GM19240 (cell line): ENCODE data around the gene FTO.

Experiments used
- DNase-seq: peaks from one replicate; pipeline ENCODE4 v3.0.0; 2011; ENCODE audit warnings: low spot score; ENCODE audit not compliant: insufficient read length

FTO gene

DNA sequence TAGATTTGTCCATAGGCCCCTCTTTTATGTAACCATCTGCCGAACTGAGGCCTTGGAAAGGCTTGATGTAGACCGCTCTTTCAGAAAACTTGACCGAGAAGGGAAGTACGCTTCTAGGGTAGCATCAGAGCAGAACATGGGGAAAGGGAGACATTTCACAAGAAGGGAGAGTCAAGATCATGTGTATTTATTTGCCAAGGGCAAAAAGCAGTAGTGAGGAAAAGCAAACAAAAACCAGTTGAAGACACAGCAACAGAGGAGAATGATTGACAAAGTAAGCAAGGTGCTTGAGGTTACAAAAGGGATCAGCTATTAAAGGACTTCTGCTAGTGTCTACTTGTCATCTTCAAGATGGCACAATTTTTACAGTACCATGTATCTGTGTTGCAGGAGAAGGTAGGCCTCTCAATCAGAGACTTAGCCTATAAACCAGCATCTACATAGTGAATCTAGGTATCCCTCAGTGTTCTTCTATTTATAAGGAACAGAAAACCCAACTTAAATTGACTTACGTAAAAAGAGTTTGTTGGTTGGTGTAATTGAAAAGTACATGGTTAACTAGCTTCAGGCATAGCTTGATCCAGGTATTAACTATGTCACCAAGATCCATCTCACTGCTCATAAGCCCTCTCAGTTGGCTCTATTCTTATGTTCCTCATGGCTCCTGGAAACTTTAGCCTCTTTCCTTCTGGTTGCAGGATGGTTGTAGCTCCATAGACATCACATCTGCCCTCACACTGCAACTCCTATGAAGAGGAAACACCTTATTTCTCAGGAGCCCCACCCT is 294.3 kb downstream of the FTO start:
- DNase-seq = no peak

DNA sequence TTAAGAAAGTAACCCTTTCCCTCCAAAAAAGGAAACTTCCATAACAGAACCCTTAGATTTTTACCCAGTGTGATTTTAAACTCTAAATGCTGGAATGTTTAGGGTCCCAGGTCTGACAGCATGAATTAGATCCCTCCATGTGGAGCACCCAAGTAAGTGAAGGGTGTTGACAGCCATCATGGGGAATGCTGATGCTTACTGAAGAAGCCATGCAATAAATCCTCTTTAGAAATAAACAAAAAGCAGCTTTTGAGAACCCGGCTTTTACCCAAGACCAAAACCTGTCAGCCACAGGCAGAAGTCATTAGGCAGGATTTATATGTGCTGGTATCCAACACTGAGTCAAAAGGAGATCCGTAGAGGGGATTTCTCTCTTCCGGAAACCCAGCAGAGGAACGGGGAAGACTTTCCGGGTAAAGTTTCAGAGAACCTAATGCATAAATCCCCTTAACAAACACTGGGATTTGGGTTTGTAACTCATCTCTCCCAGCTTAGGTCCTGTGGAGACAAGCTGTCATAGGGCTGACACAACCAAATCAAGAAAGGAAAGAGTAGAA is 295.1 kb downstream of the FTO start:
- DNase-seq = no peak

GRCh38 chr16:53999841-54000240 is 295.9 kb downstream of the FTO start:
- DNase-seq = no peak

DNA sequence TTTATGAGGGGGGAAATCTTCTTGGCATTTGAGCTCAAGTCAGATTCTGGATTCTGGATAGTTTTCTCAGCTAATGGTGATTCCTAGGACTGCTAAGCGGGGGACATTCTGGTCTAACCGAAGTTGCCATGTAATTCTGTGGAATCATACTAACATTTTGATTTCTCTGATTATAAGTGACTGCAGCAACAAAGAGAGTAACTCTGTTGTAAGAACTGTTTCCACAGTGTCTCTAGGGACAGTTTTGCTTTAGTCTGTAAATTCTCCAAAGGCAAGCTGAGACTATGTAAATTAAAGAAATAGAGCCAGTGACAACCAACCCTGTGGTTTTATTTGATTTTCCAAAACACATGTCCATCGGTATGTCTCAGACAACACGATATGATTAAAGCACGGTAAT is 296.4 kb downstream of the FTO start:
- no peak for DNase-seq

DNA sequence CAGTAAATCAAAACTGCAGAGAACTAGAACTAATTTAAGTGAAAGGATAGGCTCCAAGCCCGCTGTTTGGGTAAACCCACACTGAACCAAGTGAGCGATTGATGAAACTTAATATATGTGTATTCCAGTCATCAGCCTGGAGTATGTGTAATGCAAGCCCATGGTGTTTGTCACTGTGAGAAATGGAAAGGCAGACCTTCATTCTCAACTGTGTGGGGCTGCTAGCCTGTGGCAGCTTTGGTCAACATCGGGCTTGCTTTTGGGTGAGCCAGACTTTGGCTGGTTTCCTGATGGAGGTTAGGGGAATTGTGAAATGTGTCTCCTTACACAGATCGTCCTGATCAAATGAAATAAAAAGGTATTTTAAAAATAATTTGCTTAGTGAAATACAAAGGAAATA is 302.7 kb downstream of the FTO start:
- DNase-seq = no peak

- DNase-seq = no peak
Observed at GRCh38 chr16:54007504-54007903, 303.5 kb downstream of the FTO start.

DNA sequence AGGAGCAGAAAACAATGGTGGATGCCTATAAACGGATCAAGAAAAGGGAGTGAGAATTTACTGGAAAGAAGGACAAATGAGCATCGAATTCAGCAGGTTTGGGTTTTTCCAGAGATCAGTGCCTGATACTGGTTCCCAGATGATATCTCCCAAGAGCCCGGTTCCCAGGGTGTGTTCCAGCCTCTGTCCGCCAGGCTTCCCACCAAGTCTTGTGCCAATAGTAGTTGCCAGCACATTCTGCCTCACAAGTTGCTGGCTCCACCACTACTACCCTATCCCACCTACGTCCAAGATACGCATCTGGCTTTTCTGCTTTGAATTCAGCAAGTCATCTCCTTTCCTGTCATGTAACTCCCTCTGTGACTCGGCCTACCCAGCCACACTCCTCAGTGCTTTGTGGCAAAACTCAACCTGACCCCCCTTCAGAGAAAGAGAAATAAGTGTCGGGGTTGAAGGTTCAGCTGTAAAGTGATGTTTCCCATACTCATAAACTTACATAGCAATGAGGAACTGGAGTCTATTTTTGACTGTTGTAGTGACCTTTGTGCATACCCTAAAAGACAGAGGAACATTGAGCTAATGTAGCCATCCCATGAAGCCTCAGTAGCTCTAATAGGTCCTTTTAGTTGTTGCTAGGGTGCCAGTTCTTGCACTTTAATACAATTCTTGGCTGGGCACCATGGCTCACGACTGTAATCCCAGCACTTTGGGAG is 305.7 kb downstream of the FTO start:
- no peak for DNase-seq

DNA sequence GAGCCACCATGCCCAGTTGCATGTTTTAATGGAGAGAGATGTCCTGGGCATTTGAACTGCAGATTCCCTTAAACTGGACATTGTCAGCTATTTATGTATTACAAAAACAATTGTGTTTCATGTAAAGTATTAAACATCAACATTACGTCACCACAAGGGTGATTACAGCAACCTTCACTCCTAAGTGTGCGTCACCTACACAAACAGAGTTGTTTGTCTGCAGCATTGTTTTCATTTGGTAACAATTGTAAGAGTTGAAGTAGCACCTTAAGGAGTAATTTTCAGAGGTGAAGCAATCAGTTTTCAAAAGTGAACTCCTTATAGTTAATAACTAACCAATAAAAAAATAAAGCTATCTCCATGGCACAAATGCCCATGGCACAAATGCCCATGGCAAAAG is 311.2 kb downstream of the FTO start:
- no peak for DNase-seq

GRCh38 chr16:54022362-54022761 is 318.4 kb downstream of the FTO start:
- no peak for DNase-seq

DNA sequence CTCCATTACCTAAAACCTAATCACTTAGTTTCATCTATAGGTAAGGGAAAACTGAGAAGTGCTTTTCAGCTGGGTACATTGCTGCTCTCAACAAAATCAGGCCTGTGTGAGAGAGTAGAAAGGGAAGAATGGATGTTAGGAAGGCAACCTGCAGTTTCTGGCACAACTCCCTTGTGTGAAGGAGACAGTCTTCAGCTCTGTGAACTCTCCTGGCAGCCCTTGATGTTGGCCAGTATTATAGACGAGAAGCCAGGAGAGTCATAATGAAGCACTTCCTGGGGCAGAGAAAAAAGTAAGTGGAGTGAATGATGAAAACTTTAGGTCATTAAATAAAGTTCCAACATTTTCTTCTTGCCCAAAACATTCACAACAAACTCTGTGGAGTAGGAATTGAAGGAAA is 322.5 kb downstream of the FTO start:
- DNase-seq = no peak

DNA sequence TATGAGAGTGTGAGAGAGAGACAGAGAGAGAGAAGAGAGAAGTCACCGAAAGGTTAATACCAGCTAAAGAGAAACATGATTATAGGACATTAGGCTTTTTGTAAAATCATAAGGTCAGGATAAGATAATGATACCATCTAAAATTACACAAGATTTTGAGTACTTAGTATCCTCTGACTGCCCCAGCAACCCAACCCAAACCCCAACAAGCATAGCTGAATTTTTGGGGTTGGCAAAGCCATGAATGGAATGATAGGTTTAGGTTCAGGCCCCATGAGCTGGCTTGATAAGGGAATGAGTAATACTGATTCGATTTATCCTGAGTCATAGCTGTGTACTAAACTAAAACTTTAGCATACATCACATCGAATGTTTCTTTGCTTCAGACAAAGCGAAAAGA is 323.1 kb downstream of the FTO start:
- no peak for DNase-seq

DNA sequence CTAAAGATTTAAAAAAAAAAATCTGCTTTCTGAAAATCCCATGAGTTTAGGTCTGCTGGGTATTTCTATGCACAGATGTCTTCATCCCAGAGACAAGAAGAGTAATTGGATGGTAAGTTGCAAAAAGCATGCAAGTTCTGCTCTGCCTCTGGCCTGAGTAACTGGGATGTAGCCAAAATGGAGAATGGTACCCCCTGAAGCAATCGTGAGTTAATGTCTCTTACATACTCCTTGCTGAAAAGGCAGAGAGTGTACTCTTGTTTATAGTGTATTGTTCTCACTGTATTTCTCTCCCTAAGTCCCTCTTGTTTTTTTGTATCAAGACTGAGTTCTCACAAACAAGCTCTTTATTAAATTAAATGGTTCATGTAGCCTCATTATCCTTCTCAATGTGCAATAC is 323.6 kb downstream of the FTO start:
- no peak for DNase-seq

- DNase-seq = no peak
Observed at GRCh38 chr16:54027995-54028394, 324.0 kb downstream of the FTO start.

DNA sequence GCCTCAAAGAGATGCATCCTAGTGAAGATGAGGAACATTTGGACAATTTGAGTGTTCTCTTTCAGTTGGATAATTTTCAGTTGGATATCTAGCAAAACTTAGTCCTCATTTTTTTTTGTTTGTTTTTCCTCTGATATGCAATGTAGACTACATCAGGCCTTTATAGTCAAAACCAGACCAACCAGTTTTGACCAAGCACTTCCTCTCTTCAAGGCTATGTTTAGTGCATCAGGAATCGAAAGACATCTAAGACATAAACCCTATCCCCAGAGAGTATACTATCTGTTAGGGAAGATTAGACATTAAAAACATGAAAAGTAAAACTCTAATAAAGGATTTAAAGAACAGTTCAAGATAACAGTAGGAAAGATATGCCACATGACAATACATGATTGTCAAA is 326.5 kb downstream of the FTO start:
- no peak for DNase-seq

- no peak for DNase-seq
Observed at GRCh38 chr16:54031107-54031760, 327.3 kb downstream of the FTO start.

GRCh38 chr16:54033747-54034146 is 329.8 kb downstream of the FTO start:
- DNase-seq = no peak

GRCh38 chr16:54034684-54035083 is 330.7 kb downstream of the FTO start:
- DNase-seq = no peak

DNA sequence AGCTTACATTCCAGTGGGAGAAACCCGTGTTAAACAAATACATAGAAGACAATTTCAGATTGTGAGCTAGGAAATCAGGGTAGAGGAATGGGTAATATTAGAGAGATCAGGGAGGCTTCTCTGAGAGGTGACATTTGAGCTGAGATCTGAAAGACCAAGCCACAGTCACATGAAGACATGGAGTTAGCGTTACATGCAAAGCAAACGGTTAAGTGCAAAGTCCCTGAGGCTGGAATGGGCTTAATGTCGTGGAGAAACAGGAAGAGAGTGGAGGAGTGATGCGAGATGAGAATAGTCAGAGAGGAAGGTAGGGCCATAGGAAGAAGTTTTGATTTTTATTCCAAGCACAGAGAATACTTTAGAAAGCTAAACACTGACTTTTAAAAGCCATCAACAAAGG is 336.5 kb downstream of the FTO start:
- no peak for DNase-seq

DNA sequence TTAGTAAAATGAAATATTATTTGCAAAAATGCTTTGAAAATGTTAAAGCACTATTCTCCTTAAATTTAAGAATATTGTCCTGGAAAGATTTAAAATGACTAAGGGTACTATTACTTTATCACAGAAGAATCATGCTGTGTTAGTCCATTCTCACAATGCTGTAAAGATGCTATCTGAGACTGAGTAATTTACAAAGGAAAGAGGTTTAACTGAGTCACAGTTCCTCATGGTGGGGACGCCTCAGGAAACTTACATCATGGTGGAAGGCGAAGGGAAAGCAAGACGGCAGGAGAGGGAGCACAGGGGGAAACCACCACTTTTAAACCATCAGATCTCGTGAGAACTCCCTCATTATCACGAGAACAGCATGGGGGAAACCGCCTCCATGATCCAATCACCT is 337.0 kb downstream of the FTO start:
- no peak for DNase-seq

DNA sequence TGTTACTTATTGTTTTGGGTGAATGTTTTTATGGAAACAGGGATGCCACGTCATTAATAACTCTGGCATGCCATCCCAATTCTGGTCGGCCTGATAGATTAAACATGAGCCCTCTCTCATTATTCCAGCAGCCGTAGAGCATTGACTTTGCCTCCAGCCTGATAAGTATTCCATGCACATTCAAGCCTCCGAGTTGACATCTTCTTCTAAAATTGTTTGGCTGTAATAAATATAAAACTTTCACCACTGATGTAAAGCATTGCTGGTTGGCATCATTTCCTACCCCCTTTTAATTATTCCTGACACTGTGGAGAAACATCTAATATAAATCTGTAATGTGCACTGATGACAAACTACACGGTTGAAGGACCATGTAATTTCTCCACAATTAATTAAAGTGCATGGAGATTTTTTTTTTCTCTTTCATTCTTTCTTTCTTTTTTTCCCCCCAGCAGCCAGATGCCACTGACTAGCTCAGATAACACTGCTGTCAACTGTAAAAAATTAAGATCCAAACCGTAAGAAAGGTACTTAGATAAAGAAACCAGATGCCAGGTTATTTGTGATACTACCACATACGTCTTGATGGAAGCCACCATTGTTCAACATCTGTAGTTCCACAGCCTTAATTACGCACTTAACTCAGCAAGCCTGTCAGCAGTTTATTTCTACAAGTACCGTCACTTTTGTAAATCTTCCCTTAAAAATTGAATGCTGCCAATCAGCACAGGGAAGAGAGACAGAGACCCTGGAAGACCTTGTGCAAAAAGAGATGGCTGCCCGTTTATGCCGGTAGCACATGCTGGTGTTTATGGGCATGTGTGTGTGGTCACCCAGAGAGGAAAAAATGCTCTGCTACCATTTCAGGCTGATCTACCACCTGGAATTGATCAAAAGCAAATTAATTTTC is 344.9 kb downstream of the FTO start:
- no peak for DNase-seq
